HCT116 (cell line): ENCODE measurements around the gene VSIG10. TPM values are rescaled to one million over a fixed set of nuclear protein-coding genes. Genes with fewer than 3 reads are reported as not detected.

ENCODE experiments used
- ATAC-seq: fragments of 200-7000 bp; cut with Tn5 transposase; 2 replicates; pipeline ENCODE4 v1.9.1; 2020; ENCODE audit warnings: mild to moderate bottlenecking, moderate library complexity
- BruUV-seq: library from RNA; stranded (reverse); fragments of 400-500 nt; replicated peaks from 2 replicates; lab custom pipeline; 2021; lab: Mats Ljungman, UMichigan
- CTCF ChIA-PET: fragments of 300-600 bp; sonication (Branson Sonifier 250); formaldehyde crosslinking; loops from one replicate; lab custom pipeline; 2021; ENCODE audit warnings: antibody characterized with exemption; lab: Charles Lee
- POLR2A ChIA-PET: fragments of 300-600, 350-600 bp; sonication (Branson Sonifier 250); formaldehyde crosslinking; loops from one replicate; lab custom pipeline; 2021; ENCODE audit warnings: antibody characterized with exemption; lab: Charles Lee
- RAD21 ChIA-PET, 2 experiments: fragments of 300-600 bp; sonication (Branson Sonifier 250); formaldehyde crosslinking; loops; one replicate each; lab custom pipeline; 2023; ENCODE audit warnings: low total read pairs in 2 of 2; ENCODE audit not compliant: uncharacterized antibody in 2 of 2, unreplicated experiment in 2 of 2, low non-redundant PET in 1 of 2; lab: Charles Lee
- DNase-seq: peaks from one replicate; pipeline ENCODE4 v3.0.0-alpha.2; 2010; ENCODE audit warnings: low read depth, low spot score
- H2AFZ ChIP-seq: fragments of 200-600 bp; shearing (Covaris generic), sonication (generic); 2 replicates; pipeline ENCODE4 v1.6.1; 2017; ENCODE audit warnings: low read depth, mixed run types, mixed read lengths, antibody characterized with exemption, low read length; ENCODE audit not compliant: poor library complexity, severe bottlenecking
- H3K27ac ChIP-seq: 2 replicates; pipeline ENCODE4 v1.5.1; 2012; ENCODE audit warnings: low read depth, low read length
- H3K27me3 ChIP-seq: fragments of 200-600 bp; sonication (generic); 2 replicates; pipeline ENCODE4 v1.6.1; 2016; ENCODE audit warnings: mixed run types, low read length, mixed read lengths; ENCODE audit not compliant: insufficient read depth
- H3K36me3 ChIP-seq, 2 experiments: fragments of 200-500 bp in 1 of 2; fragments of 200-600 bp in 1 of 2; sonication (Bioruptor generic) in 1 of 2; sonication (generic) in 1 of 2; 2 replicates each; pipeline versions ENCODE4 v1.5.1 to v1.6.1; 2014 to 2016; ENCODE audit warnings: low read length in 2 of 2, inconsistent platforms in 1 of 2, mixed read lengths in 1 of 2, mixed run types in 1 of 2; ENCODE audit not compliant: insufficient read depth in 2 of 2, control insufficient read depth in 1 of 2
- H3K4me1 ChIP-seq, 2 experiments: fragments of 200-600 bp in 1 of 2; sonication (generic) in 1 of 2; 2 replicates each; pipeline versions ENCODE4 v1.5.1 to v1.6.1; 2012 to 2017; ENCODE audit warnings: low read length in 2 of 2, inconsistent platforms in 1 of 2, mild to moderate bottlenecking in 1 of 2, mixed read lengths in 1 of 2, mixed run types in 1 of 2, moderate library complexity in 1 of 2; ENCODE audit not compliant: insufficient read depth in 2 of 2, control insufficient read depth in 1 of 2
- H3K4me2 ChIP-seq: fragments of 200-600 bp; sonication (generic); 2 replicates; pipeline ENCODE4 v1.6.1; 2017; ENCODE audit warnings: mixed run types, low read length, mixed read lengths
- H3K4me3 ChIP-seq, 2 experiments: fragments of 200-600 bp in 1 of 2; sonication (generic) in 1 of 2; replicated peaks in 1 of 2; 2 replicates each; pipeline ENCODE4 v1.5.1; 2011 to 2016; ENCODE audit warnings: low read length in 2 of 2, control low read depth in 1 of 2, low read depth in 1 of 2, mild to moderate bottlenecking in 1 of 2, mixed read lengths in 1 of 2, mixed run types in 1 of 2
- H3K79me2 ChIP-seq: fragments of 200-600 bp; sonication (generic); 2 replicates; pipeline ENCODE4 v1.6.1; 2017; ENCODE audit warnings: mild to moderate bottlenecking, mixed run types, low read length, moderate library complexity, mixed read lengths; ENCODE audit not compliant: insufficient read depth
- H3K9ac ChIP-seq: fragments of 200-600 bp; sonication (generic); 2 replicates; pipeline ENCODE4 v1.6.1; 2016; ENCODE audit warnings: low read length, mixed read lengths
- H3K9me2 ChIP-seq: fragments of 200-600 bp; sonication (generic), shearing (Covaris generic); 2 replicates; pipeline ENCODE4 v1.6.1; 2017; ENCODE audit warnings: mixed run types, mild to moderate bottlenecking, moderate library complexity; ENCODE audit not compliant: insufficient read depth
- H3K9me3 ChIP-seq, 2 experiments: fragments of 200-500 bp in 1 of 2; fragments of 200-600 bp in 1 of 2; sonication (Bioruptor generic) in 1 of 2; sonication (generic) in 1 of 2; 2 replicates each; pipeline ENCODE4 v1.6.1; 2014 to 2017; ENCODE audit warnings: low read length in 2 of 2, mixed read lengths in 2 of 2, inconsistent platforms in 1 of 2, low read depth in 1 of 2, mild to moderate bottlenecking in 1 of 2, mixed run types in 1 of 2, moderate library complexity in 1 of 2; ENCODE audit not compliant: control insufficient read depth in 1 of 2, insufficient read depth in 1 of 2
- H4K20me1 ChIP-seq: fragments of 200-600 bp; sonication (generic), shearing (Covaris generic); 2 replicates; pipeline ENCODE4 v1.6.1; 2017; ENCODE audit warnings: mixed run types, mild to moderate bottlenecking, moderate library complexity; ENCODE audit not compliant: insufficient read depth
- ATF3 ChIP-seq: IDR thresholded peaks from 2 replicates; pipeline ENCODE4 v1.6.1; 2012
- CEBPB ChIP-seq: IDR thresholded peaks from 2 replicates; pipeline ENCODE4 v1.6.1; 2012; ENCODE audit warnings: low read depth
- CTCF ChIP-seq, 3 experiments: fragments of 200-600 bp in 1 of 3; sonication (generic) in 1 of 3; IDR thresholded peaks in 2 of 3; conservative IDR thresholded peaks in 1 of 3; 2 replicates each; pipeline ENCODE4 v1.5.1; 2012 to 2017; ENCODE audit warnings: low read depth in 2 of 3, low read length in 2 of 3, antibody characterized with exemption in 1 of 3, borderline replicate concordance in 1 of 3, control low read depth in 1 of 3, mild to moderate bottlenecking in 1 of 3, mixed read lengths in 1 of 3, mixed run types in 1 of 3, moderate library complexity in 1 of 3; ENCODE audit not compliant: insufficient read depth in 1 of 3
- EGR1 ChIP-seq: IDR thresholded peaks from 2 replicates; pipeline ENCODE4 v1.6.1; 2012; ENCODE audit warnings: low read depth
- EZH2 ChIP-seq: fragments of 200-600 bp; sonication (generic); IDR thresholded peaks from 2 replicates; pipeline ENCODE4 v1.6.1; 2017; ENCODE audit warnings: antibody characterized with exemption, mixed run types
- EZH2phosphoT487 ChIP-seq: fragments of 200-600 bp; IDR thresholded peaks from 2 replicates; pipeline ENCODE4 v1.6.1; 2018; ENCODE audit warnings: antibody characterized with exemption, borderline replicate concordance
- FOSL1 ChIP-seq: IDR thresholded peaks from 2 replicates; pipeline ENCODE4 v1.6.1; 2012; ENCODE audit warnings: low read depth
- JUND ChIP-seq: IDR thresholded peaks from 2 replicates; pipeline ENCODE4 v1.6.1; 2012
- MAX ChIP-seq: IDR thresholded peaks from 2 replicates; pipeline ENCODE4 v1.6.1; 2012
- POLR2A ChIP-seq: IDR thresholded peaks from 2 replicates; pipeline ENCODE4 v1.7.0; 2011; ENCODE audit warnings: borderline replicate concordance; ENCODE audit not compliant: insufficient read depth, insufficient read length; ENCODE audit errors: extremely low read depth
- POLR2AphosphoS5 ChIP-seq: IDR thresholded peaks from 2 replicates; pipeline ENCODE4 v1.6.1; 2011; ENCODE audit warnings: mild to moderate bottlenecking, low read depth, low read length, moderate library complexity
- RAD21 ChIP-seq: IDR thresholded peaks from 2 replicates; pipeline ENCODE4 v1.6.1; 2012; ENCODE audit warnings: low read depth, mild to moderate bottlenecking
- REST ChIP-seq: IDR thresholded peaks from 2 replicates; pipeline ENCODE4 v1.6.1; 2012; ENCODE audit warnings: low read depth
- SIN3A ChIP-seq: IDR thresholded peaks from 2 replicates; pipeline ENCODE4 v1.6.1; 2012; ENCODE audit warnings: low read depth
- SP1 ChIP-seq: IDR thresholded peaks from 2 replicates; pipeline ENCODE4 v1.6.1; 2012; ENCODE audit warnings: low read depth
- SRF ChIP-seq: IDR thresholded peaks from 2 replicates; pipeline ENCODE4 v1.6.1; 2012; ENCODE audit warnings: low read depth
- YY1 ChIP-seq: IDR thresholded peaks from 2 replicates; pipeline ENCODE4 v1.6.1; 2011; ENCODE audit warnings: low read length, low read depth, moderate library complexity, mild to moderate bottlenecking; ENCODE audit not compliant: insufficient replicate concordance; ENCODE audit errors: extremely low read depth
- ZBTB33 ChIP-seq: IDR thresholded peaks from 2 replicates; pipeline ENCODE4 v1.6.1; 2011; ENCODE audit warnings: mild to moderate bottlenecking, low read length, moderate library complexity; ENCODE audit not compliant: insufficient replicate concordance; ENCODE audit errors: extremely low read depth
- ZFX ChIP-seq: fragments of 450-650 bp; IDR thresholded peaks from 2 replicates; pipeline ENCODE4 v1.6.1; 2017
- ZNF274 ChIP-seq: fragments of 200-500 bp; sonication (Bioruptor generic); IDR thresholded peaks from 2 replicates; pipeline ENCODE4 v1.6.1; 2014; ENCODE audit warnings: mild to moderate bottlenecking, low read depth, low read length, inconsistent platforms
- intact Hi-C: fragments of 100-400 bp; cut with micrococcal nuclease; formaldehyde crosslinking; loops from 2 replicates; pipeline ENCODE4 v1.10.0; 2022
- total RNA-seq: library from RNA; stranded (reverse); gene quantifications from one replicate; pipeline ENCODE4 v1.2.1, GENCODE V29; 2021; ENCODE audit not compliant: unreplicated experiment

Gene VSIG10
- total RNA-seq, 1 experiment from 2014 or later: 42.6 TPM

GRCh38 chr12:118023301-118023860 is 80.4 kb downstream of the VSIG10 start:
- POLR2A ChIA-PET: no interaction called here
- H3K27me3 ChIP-seq: no peaks in the 10 kb centered on the region
- no peaks in the 10 kb centered on the region for H3K4me1 ChIP-seq
- H3K9me2 ChIP-seq: no peaks in the 10 kb centered on the region
- intact Hi-C loops: no loop called here
- no peak overlapping the region for H2AFZ ChIP-seq
- no peak overlapping the region for H3K4me2 ChIP-seq
- H3K36me3 ChIP-seq: peaks cover 56 to 81% of the 10 kb centered on the region in 2 experiments
- DNase-seq (no peak), ATAC-seq (no peak)
- H3K9ac ChIP-seq: no peak overlapping the region
- H3K9me3 ChIP-seq: no peaks in the 10 kb centered on the region
- RAD21 ChIA-PET: no interaction called here
- H3K27ac ChIP-seq: no peak overlapping the region
- peaks cover 38% of the 10 kb centered on the region for H3K79me2 ChIP-seq
- no peak for TF ChIP-seq REST
- no peak for TF ChIP-seq YY1
- no peak for TF ChIP-seq RAD21
- TF ChIP-seq CTCF (IDR thresholded peaks at IDR 0.05 in 2 of 3, conservative IDR thresholded peaks at IDR 0.05 in 1 of 3; ENCODE audit: borderline replicate concordance in 1 of 3, insufficient read depth in 1 of 3, low read depth in 2 of 3, low read length in 2 of 3): no peak
- TF ChIP-seq EZH2phosphoT487: no peak
- TF ChIP-seq SP1: no peak
- no peak for TF ChIP-seq ATF3
- no peak for TF ChIP-seq EGR1
- no peak for TF ChIP-seq ZBTB33
- TF ChIP-seq SRF: no peak
- no peak for TF ChIP-seq CEBPB
- no peak for TF ChIP-seq MAX
- TF ChIP-seq POLR2A: no peak
- TF ChIP-seq ZNF274: no peak
- TF ChIP-seq POLR2AphosphoS5: no peak
- TF ChIP-seq FOSL1: no peak
- TF ChIP-seq EZH2: no peak
- no peak for TF ChIP-seq SIN3A
- no peak for TF ChIP-seq ZFX
- TF ChIP-seq JUND: no peak
- no TSS peak for BruUV-seq
- no peak overlapping the region for H3K4me3 ChIP-seq
- CTCF ChIA-PET: no interaction called here
- no peaks in the 10 kb centered on the region for H4K20me1 ChIP-seq
